HG03025 (cell line): ENCODE results near the gene SMIM11.
A peak's percentile ranks its signal among the peaks of the same experiment; 100 is the strongest.
"Not testable (repeated sequence)": the region's sequence is repeated elsewhere in the genome, so short reads cannot be mapped to it uniquely, and the experiment has no call there.

Experiments
- ATAC-seq: cut with Tn5 transposase; IDR thresholded peaks from one replicate; pipeline ENCODE4 v1.9.1; 2021; ENCODE audit warnings: mild to moderate bottlenecking, moderate library complexity; ENCODE audit not compliant: unreplicated experiment, low FRiP score

Gene SMIM11

GRCh38 chr21:34353182-34353581 is 22.1 kb upstream of the SMIM11 start:
- ATAC-seq = no peak

DNA sequence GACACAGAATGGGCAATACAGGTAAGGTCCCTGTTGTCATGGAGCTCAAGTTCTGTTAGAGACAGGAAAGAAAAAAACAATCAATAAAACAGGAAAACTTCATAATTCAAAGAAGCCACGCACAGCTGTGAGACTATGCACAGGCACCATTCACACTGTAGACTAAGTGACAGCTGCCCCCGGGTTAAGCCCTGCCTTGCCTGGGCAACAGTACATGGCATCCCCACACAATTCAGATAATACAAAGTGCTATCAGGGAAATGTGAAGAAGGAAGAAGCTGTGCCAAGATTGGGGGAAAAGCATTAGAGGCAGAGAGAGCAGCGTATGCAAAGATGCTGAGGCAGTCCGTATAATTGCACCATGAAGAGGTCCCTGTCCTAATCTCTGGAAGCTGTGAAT is 20.5 kb upstream of the SMIM11 start:
- ATAC-seq = no peak

DNA sequence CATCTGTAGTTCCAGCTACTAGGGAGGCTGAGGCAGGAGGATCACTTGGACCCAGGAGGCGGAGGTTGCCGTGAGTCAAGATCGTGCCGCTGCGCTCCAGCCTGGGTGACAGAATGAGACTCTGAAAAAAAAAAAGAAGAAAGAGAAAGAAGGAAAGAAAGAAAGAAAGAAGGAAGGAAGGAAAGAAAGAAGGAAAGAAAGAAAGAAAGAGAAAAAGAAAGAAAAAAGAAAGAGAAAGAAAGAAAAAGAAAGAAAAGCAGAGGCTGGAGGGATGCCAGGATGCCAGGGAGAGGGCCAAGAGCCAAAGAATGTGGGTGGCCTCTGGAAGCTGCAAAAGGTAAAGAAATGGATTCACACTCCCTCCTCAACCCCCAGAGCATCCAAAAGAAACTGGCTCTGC is 19.7 kb upstream of the SMIM11 start:
- ATAC-seq = no peak

DNA sequence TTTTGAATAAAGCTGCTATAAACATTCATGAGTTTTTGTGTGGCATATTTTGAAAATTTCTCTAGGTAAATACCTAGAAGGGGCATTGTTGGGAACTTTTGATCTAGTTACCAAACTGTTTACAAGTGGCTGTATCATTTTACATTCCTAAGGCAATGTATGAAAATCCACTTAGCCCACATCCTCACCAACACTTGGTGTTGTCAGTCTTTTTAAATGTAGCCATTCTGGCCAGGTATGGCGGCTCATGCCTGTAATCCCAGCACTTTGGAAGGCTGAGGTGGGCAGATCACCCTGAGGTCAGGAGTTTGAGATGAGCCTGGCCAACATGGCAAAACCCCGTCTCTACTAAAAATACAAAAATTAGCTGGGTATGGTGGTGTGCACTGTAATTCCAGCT is 17.4 kb upstream of the SMIM11 start:
- ATAC-seq = no peak

DNA sequence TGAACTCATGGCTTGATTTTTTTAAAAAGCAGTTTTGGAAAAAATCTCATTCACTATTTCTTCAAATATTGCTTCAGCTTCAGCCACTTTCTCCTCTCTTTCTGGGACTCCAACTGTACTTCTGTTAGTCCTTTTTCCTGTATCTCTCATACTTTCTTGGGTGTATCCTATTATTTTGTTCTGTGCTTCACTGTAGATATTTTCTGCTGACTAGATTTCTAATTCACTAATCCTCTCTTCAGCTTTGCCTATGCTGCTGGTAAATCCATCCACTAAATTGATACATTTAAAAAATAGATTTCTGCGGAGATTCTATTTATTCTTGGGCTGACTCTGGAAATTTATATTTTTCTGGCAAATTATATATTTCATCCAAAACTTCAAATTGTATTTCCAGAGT is 16.4 kb upstream of the SMIM11 start:
- no peak for ATAC-seq

- no peak for ATAC-seq
Measured at GRCh38 chr21:34360488-34361241, 14.6 kb upstream of the SMIM11 start.

DNA sequence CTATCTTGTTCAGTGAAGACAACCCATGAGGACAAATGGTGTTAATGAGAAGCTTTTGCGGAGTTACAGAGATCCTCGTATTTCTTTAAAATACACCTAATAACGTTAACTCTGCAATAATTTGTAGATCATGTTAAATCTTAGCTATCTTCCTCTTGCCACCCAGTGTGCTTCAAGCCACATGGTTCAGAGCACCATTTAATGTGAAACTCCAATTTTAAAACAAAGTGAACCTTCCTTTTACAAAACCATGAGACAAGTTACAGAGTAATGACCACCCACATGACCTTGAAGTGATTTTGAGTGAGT is 13.2 kb upstream of the SMIM11 start:
- ATAC-seq = no peak

DNA sequence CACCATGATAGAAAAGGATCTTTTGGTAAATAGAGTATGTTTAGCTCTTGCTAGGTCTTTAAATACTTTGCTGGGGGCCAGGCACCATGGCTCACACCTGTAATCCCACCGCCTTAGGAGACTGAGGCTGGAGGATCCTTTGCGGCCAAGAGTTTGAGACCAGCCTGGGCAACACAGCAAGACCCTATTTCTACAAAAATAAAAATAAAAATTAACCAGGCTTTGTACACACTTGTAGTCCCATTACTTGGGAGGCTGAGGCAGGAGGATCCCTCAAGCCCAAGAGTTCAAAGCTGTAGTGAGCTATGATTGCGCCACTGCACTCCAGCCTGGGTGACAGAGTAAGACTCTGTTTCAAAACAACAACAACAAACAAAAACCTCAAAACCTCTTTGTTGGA is 12.6 kb upstream of the SMIM11 start:
- ATAC-seq = no peak

DNA sequence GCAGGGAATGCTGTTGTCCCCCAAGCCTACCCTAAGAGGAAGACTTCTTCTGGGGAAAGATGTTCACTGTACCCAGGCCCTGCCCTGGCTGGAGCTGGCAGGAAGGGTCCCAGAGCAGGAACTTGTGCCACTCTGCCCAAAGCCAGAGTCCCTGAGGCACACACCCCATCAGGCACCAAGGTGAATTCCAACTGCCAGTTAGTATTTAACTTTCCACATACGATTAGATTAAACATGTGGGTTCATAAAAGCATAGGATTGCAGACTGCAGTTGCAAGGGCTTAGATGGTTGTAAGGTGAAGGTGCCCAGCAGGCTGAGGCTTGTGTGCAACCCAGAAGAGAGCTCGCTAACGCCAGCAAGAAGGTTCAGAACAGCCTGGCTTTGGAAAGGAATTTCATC is 11.6 kb upstream of the SMIM11 start, which contains the start of gene KCNE2:
TSS of gene KCNE2 (plus strand) at position 274 of the 400 bp plus-strand sequence. CDS start 6,473 bp downstream, outside the sequence.
- no peak for ATAC-seq

GRCh38 chr21:34364921-34365320 is 10.4 kb upstream of the SMIM11 start:
- ATAC-seq = no peak

DNA sequence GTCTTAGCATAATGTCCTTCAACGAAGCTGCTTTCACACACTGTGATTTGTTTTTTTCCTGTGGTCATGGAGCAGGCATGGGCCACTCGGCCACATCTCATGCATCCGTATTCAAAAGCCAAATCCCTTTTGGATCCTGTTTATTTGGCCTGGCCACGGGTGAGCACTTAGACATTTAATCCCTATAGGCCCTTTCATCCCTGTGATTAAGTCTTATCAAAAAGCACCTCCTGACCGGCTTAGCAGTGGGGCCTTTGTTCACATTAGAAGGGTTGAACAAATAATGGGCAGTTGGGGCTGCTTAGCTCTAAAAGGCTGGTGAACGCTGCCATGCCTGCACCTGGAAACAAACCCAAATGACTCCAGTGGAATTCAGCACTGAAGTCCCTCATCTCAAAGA is 9.5 kb upstream of the SMIM11 start:
- no peak for ATAC-seq

DNA sequence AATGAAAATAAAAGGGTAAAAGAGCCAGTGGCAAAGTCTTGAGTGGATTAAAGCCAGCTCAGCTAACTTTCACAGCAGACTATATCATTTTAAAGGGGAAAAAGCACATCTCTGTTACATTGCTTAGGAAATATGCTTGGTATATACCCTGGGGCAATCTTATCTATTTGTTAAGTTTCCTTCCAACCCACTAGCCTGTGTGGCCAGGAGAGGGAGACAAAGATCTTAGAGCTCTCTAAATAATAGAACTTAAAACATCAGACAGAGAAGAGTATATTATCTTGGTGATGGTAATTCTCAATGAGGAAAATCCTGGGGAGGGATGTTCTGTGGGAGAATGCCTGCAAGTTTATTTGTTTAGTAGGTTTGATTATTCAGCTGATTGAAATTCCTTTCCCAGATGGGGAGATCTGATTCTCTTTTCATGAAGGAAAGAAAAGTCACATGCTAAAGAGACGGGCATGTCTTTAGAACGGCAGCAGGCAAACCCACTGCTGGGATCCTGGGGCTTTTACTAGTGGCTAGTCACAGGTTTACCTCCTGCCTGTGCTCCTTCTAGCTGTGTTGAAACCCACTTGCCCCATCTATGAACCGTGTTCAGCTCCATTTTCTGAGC is 7.9 kb upstream of the SMIM11 start:
- no peak for ATAC-seq

DNA sequence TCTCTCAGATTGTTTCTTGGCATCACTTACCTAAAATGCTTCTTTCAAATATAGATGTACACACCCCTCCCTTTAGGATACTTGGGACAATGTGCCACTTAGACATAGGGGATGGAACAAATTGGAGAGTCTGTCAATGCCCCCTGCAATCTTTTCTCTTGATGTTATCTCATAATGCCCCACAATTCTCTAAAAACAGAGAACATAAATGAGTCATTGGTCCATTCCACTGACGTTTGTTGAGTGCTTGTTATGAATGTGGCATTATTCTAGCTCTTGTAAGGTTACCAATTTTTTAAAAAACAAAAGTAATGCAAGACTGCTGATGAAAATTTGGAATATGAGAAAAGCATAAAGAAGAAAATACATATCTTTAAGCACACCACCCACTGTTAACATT is 5.6 kb upstream of the SMIM11 start:
- ATAC-seq = no peak

GRCh38 chr21:34372321-34372720 is 3.0 kb upstream of the SMIM11 start:
- ATAC-seq = no peak

GRCh38 chr21:34374462-34374861 is 845 bp upstream of the SMIM11 start:
- ATAC-seq = not testable (repeated sequence)

GRCh38 chr21:34375619-34375972 is 289 bp downstream of the SMIM11 start:
- peak; percentile 43 for ATAC-seq

DNA sequence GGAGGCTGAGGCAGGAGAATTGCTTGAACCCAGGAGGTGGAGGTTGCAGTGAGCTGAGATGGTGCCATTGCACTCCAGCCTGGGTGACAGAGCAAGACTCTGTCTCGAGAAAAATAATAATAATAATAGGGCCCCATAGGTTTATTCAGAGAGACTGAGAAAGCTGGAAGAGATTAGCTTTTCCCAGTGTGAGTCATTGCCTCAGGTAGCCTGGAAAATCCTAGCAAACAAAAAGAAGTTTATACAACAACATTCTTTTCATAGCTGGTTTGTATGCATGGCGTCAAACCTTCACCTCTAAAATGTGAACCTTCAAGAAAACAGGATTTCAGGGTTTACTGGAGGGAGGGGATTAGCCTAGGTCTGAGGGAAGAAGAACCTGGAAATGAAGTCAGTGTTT is 7.8 kb downstream of the SMIM11 start:
- not testable (repeated sequence) for ATAC-seq

- peak; percentile 83 for ATAC-seq
Measured at GRCh38 chr21:34383724-34384415, 8.6 kb downstream of the SMIM11 start.

DNA sequence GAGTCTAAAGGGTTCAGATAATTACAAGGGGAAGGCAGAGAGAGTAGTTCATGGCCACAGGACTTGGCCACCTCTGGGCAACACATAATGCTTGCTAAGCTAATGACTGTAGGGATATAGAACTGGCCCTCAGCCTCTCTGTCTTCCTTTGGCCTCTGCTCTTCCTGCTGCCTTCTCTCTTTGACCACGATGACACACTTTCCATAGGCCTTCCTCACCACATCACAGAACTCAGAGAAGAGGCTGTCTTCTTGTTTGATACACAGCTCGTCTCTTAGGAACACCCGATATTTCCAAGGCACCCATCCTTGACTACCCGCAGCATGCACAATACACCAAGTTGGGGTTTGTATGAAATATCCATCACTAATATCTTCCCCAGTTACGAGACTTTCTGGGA is 25.2 kb downstream of the SMIM11 start:
- ATAC-seq = not testable (repeated sequence)

DNA sequence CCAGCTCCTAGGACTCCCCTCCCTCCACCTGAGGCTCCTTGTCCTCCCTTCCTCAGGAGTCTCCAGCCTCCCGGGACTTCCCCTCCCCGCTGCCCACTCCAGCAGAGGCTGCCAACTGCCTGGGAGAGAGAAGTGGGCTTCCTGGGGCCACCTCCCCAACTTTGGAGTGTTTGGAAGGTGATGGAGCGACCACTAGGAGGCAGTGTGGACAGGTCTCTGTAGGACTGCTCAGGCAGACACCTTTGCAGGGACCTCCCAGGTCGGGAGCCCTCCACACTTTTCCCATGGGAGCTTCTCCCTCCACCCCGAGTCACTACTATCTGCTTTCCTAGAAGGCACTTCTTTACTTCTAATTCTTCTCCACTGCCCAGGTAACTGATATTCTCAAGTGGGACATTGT is 29.4 kb downstream of the SMIM11 start:
- ATAC-seq = not testable (repeated sequence)

- ATAC-seq = not testable (repeated sequence)
Measured at GRCh38 chr21:34405686-34406085, 30.4 kb downstream of the SMIM11 start.

DNA sequence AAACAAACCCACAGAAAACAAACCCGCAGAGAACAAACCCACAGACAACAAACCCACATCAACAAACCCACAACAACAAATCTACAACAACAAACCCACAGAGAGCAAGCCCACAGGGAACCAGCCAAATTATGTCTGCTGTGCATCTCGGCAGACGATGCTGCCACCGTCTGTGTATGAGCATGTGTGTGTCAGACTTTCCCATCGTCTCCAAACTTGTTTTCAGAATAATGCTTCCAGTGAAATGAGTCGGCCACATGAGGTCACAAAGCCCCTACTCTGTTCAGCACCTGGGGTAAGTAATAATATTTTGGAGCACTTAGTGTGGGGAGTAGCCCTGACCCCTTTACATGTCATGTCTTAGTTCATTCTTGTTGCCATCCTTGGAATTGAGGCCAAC is 30.8 kb downstream of the SMIM11 start:
- ATAC-seq = not testable (repeated sequence)
